Prostate gland (tissue), 2 donors: ENCODE results near the gene RUNDC3A. TPM values are rescaled to one million over a fixed set of nuclear protein-coding genes. Genes with fewer than 3 reads are reported as not detected.

Source experiments
- DNase-seq: peaks from one replicate; pipeline ENCODE4 v3.0.0-alpha.2; 2019; ENCODE audit warnings: low spot score
- H3K27ac ChIP-seq, 2 donors: fragments of 200-600 bp; sonication (generic); 2 replicates each; pipeline ENCODE4 v1.5.1; 2017 to 2019
- H3K27me3 ChIP-seq: fragments of 200-600 bp; sonication (generic); replicated peaks from 2 replicates; pipeline ENCODE4 v1.5.1; 2019; ENCODE audit not compliant: insufficient read depth
- H3K36me3 ChIP-seq, 2 donors: fragments of 200-600 bp; sonication (generic); 1 replicate in 1 of 2; 2 replicates in 1 of 2; pipeline versions ENCODE4 v1.5.1 to v1.8.1; 2017 to 2019
- H3K4me1 ChIP-seq: fragments of 200-600 bp; sonication (generic); replicated peaks from 2 replicates; pipeline ENCODE4 v1.5.1; 2019
- H3K4me3 ChIP-seq, 2 donors: fragments of 200-600 bp; sonication (generic); 2 replicates each; pipeline ENCODE4 v1.5.1; 2017 to 2019
- H3K9me3 ChIP-seq: fragments of 200-600 bp; sonication (generic); 2 replicates; pipeline ENCODE4 v1.5.1; 2017
- CTCF ChIP-seq, 4 experiments: fragments of 200-600 bp in 2 of 4; fragments of 450-650 bp in 2 of 4; sonication (generic) in 2 of 4; IDR thresholded peaks; 1 replicate in 3 of 4; 2 replicates in 1 of 4; pipeline ENCODE4 v1.5.1; 2016 to 2019; ENCODE audit warnings: antibody characterized with exemption in 4 of 4, mild to moderate bottlenecking in 2 of 4, moderate library complexity in 2 of 4
- POLR2A ChIP-seq: fragments of 450-650 bp; IDR thresholded peaks from one replicate; pipeline ENCODE4 v1.6.1; 2016; ENCODE audit warnings: antibody characterized with exemption, mild to moderate bottlenecking
- POLR2AphosphoS5 ChIP-seq: sonication (generic); formaldehyde crosslinking; IDR thresholded peaks from one replicate; pipeline ENCODE4 v1.6.1; 2017; ENCODE audit warnings: antibody characterized with exemption
- WGBS: methylation state at CpG from one replicate; pipeline ENCODE4 v1.1.5; 2018; 5-methylcytosine and 5-hydroxymethylcytosine counted together
- intact Hi-C: fragments of 100-400 bp; cut with DNase I; formaldehyde crosslinking; loops from one replicate; pipeline ENCODE4 v1.14.2; 2022
- total RNA-seq, 2 donors: library from RNA; depleted of rRNA; stranded (reverse); fragments of >200 nt; gene quantifications; one replicate each; pipeline ENCODE4 v1.1.0, GENCODE V29; 2016

RUNDC3A gene
- total RNA-seq, 2 donors from 2014 or later = 0.68 to 2.9 TPM

GRCh38 chr17:44318077-44318892 lies 9.9 kb downstream of the RUNDC3A start:
- Histone ChIP-seq H3K4me3 (no peak overlapping the region), H3K4me1 (no peaks in the 10 kb centered on the region), H3K27ac (no peak overlapping the region), H3K27me3 (no peaks in the 10 kb centered on the region), H3K36me3 (peaks cover 8 to 21% of the 10 kb centered on the region in 2 donors), H3K9me3 (no peaks in the 10 kb centered on the region)
- 80% methylated on average over 15 of the region's 15 CpGs for WGBS
- TF ChIP-seq POLR2AphosphoS5 (no peak), POLR2A (no peak), CTCF (IDR thresholded peaks at IDR 0.05) (no peak)
- DNase-seq = no peak
- intact Hi-C loops = no loop called here

GRCh38 chr17:44320066-44320465 lies 11.7 kb downstream of the RUNDC3A start:
- H3K27me3 ChIP-seq = no peaks in the 10 kb centered on the region
- H3K36me3 ChIP-seq = peaks cover 8 to 21% of the 10 kb centered on the region in 2 donors
- 82% methylated on average over 18 of the region's 18 CpGs for WGBS
- H3K27ac ChIP-seq = no peak overlapping the region
- no peak for DNase-seq
- no peak overlapping the region for H3K4me3 ChIP-seq
- TF ChIP-seq CTCF (IDR thresholded peaks at IDR 0.05) = no peak
- no peak for TF ChIP-seq POLR2A
- TF ChIP-seq POLR2AphosphoS5 = no peak
- no peaks in the 10 kb centered on the region for H3K9me3 ChIP-seq
- intact Hi-C loops = no loop called here
- H3K4me1 ChIP-seq = peaks cover 6% of the 10 kb centered on the region

GRCh38 chr17:44321246-44322120 lies 13.1 kb downstream of the RUNDC3A start:
- intact Hi-C loops = no loop called here
- DNase-seq = no peak
- H3K36me3 ChIP-seq = peaks cover 8 to 21% of the 10 kb centered on the region in 2 donors
- TF ChIP-seq CTCF (IDR thresholded peaks at IDR 0.05) (no peak), POLR2AphosphoS5 (no peak), POLR2A (no peak)
- H3K4me3 ChIP-seq = no peak overlapping the region
- peaks cover 6% of the 10 kb centered on the region for H3K4me1 ChIP-seq
- H3K27me3 ChIP-seq = no peaks in the 10 kb centered on the region
- no peaks in the 10 kb centered on the region for H3K9me3 ChIP-seq
- 91% methylated on average over 21 of the region's 21 CpGs for WGBS
- H3K27ac ChIP-seq = no peak overlapping the region

- DNase-seq = no peak
- Histone ChIP-seq H3K36me3 (peaks cover 8 to 21% of the 10 kb centered on the region in 2 donors), H3K27ac (no peak overlapping the region), H3K4me3 (no peak overlapping the region), H3K9me3 (no peaks in the 10 kb centered on the region), H3K4me1 (peaks cover 6% of the 10 kb centered on the region), H3K27me3 (no peaks in the 10 kb centered on the region)
- intact Hi-C loops = no loop called here
- TF ChIP-seq POLR2AphosphoS5 (no peak), POLR2A (no peak), CTCF (IDR thresholded peaks at IDR 0.05) (no peak)
- WGBS = 88% methylated on average over 11 of the region's 11 CpGs
Observed at GRCh38 chr17:44322236-44322895, 14.0 kb downstream of the RUNDC3A start.
